ENCODE measurements around the gene KDF1. TPM values are rescaled to one million over a fixed set of nuclear protein-coding genes. Genes with fewer than 3 reads are reported as not detected.
A peak's percentile ranks its signal among the peaks of the same experiment; 100 is the strongest.

The KDF1 gene, protein sequence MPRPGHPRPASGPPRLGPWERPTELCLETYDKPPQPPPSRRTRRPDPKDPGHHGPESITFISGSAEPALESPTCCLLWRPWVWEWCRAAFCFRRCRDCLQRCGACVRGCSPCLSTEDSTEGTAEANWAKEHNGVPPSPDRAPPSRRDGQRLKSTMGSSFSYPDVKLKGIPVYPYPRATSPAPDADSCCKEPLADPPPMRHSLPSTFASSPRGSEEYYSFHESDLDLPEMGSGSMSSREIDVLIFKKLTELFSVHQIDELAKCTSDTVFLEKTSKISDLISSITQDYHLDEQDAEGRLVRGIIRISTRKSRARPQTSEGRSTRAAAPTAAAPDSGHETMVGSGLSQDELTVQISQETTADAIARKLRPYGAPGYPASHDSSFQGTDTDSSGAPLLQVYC
- under 1 TPM; 0.30 to 0.39 TPM for total RNA-seq

DNA sequence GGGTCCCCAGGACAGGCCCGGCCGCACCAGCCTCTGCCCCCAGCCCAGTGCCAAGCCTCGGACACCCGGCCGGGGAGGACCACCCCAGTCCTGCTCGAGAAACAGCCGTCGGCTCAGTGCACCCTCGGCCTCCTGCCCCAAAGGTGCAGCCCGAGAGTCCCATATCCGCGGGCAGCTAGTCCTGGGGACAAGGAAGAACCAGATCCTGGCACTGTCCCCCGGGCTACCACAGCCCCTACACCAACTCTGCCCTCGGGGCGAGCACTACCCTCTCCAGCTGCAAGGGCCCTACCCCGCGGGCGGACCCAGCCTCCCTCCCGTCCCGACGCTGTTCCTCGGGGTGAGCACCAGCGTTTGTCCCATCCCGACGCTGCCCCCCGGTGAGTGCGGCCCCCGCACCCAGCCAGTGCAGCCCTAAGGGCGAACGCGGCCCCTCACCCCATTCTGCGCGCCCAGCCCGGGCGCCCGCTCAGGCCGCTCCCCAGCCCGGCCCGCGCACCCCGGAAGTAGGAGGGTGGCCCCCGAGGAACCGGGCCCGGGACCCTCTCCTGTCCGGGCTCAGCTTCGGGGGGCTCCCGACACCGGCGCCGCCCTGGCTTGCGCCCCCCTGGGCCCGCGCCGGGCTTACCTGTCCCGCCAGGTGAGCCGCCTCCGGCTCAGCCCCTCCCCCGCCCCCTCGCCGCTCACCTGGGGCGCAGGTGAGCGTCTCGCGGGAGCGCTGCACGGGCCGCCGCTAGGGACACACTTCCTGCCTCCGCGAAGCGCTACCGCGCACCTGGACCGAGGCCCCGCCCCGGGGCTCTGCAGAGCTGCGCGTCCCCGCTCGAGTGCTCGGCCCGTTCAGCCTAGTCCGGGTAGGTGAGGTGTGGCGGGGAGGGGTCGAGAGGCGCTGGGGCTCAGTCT, at the start of gene KDF1:
KDF1 (minus strand) TSS at position 747 of the 903 bp plus-strand sequence. CDS start 8,088 bp downstream, outside the sequence.
- POLR2A ChIA-PET = interaction anchor here (0.6 kb wide), 1 partner anchor 114 kb away, joined by 3 read pairs; no protein-coding TSS in a partner anchor
- H3K4me3 Mint-ChIP-seq = peak within 1 kb of the TSS; percentile 65
- peaks cover 4% of the 10 kb centered on the region for H3K4me1 Mint-ChIP-seq
- H3K9me3 Mint-ChIP-seq (ENCODE audit: low read depth) = no peaks in the 10 kb centered on the region
- ATAC-seq (peak; percentile 77), DNase-seq (peak; percentile 59)
- H3K27ac Mint-ChIP-seq = no peak within 1 kb of the TSS
- intact Hi-C loops (cut with DNase I, micrococcal nuclease) = no loop called here
- CTCF ChIA-PET = interaction anchor here (0.6 to 1.0 kb wide), 3 partner anchors 44 to 171 kb away, joined by 3 read pairs; no protein-coding TSS in a partner anchor
- H3K27me3 Mint-ChIP-seq = peaks cover 22% of the 10 kb centered on the region
- H3K36me3 Mint-ChIP-seq (ENCODE audit: low read depth) = no peaks in the 10 kb centered on the region

DNA sequence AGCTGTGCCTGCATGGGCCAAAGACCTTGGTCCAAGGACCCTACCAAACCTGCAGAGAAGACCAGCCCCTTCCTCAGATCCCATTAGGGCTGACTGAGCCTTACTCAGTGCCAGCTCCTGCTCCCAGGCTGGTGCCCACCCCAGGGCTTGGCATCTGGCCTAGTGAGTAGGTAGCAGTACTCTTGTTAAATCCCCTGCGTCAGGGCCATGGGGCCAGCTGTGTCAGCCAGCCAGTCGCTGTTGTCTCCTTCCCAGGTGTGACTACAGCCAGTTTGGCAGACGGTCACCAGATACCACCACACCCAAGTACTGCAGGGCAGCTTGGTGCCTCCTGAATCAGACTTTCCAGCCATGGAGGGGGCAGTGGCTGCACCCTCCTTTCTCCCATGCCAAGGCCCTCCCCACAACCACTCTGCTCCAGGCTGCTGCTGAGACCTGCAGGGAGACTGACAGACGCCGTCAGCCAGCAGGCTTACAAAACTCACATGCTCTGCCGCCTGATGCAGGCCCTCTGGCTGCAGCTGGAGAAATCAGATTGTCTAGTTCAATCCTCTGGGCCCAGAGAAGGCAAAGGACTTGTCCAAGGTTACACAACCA, 49.4 kb upstream of the KDF1 start:
- POLR2A ChIA-PET = no interaction called here
- H3K4me1 Mint-ChIP-seq = peaks cover 4% of the 10 kb centered on the region
- no peaks in the 10 kb centered on the region for H3K36me3 Mint-ChIP-seq (ENCODE audit: low read depth)
- DNase-seq = no peak
- ATAC-seq = no peak
- CTCF ChIA-PET = interaction anchor here (1.0 kb wide), 2 partner anchors 11 to 13 kb away, joined by 3 to 4 read pairs; no protein-coding TSS in a partner anchor
- intact Hi-C loops (cut with DNase I, micrococcal nuclease) = no loop called here
- H3K27ac Mint-ChIP-seq = no peak overlapping the region
- no peaks in the 10 kb centered on the region for H3K9me3 Mint-ChIP-seq (ENCODE audit: low read depth)
- H3K27me3 Mint-ChIP-seq = peaks cover 23% of the 10 kb centered on the region
- H3K4me3 Mint-ChIP-seq = no peak overlapping the region

DNA sequence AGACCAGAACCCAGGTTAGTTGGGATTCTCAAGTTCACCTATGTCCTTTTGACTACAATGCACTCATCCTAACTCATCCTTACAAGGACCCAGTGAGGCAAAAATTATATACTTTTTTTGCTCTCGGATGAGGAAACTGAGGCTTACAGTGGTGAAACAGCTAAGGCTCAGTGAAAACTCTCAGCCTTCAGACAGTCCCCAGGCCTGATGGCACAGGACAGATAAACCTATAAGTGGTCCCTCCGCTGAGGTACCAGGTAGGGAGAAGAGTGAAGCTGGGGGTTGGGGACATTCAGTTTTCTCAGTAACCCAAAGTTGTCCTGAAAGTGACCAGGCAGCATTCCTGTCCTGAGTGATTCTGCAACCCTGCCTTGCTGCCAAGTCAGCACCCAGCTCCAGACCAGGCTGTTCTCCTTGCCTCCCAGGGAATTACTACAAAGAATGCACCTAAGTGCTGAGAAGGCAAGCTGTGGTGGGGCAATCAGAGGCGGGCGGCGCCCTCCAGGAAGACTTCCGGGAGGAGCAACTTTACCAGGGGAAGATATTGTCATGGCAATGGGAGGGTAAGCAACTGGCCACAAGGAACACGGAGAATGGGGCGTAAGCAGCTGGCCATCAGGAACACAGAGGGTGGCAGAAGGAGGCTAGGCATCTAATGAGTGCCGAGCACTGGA, 47.8 kb upstream of the KDF1 start:
- ChIA-PET POLR2A (no interaction called here), CTCF (interaction anchor here (0.7 kb wide), 2 partner anchors 104 to 144 kb away, joined by 3 to 6 read pairs; no protein-coding TSS in a partner anchor)
- intact Hi-C loops (cut with DNase I, micrococcal nuclease) = no loop called here
- Mint-ChIP-seq H3K27ac (no peak overlapping the region), H3K36me3 (ENCODE audit: low read depth) (no peaks in the 10 kb centered on the region), H3K4me3 (no peak overlapping the region), H3K27me3 (peaks cover 21% of the 10 kb centered on the region), H3K4me1 (peaks cover 4% of the 10 kb centered on the region), H3K9me3 (ENCODE audit: low read depth) (no peaks in the 10 kb centered on the region)
- DNase-seq (no peak), ATAC-seq (no peak)

DNA sequence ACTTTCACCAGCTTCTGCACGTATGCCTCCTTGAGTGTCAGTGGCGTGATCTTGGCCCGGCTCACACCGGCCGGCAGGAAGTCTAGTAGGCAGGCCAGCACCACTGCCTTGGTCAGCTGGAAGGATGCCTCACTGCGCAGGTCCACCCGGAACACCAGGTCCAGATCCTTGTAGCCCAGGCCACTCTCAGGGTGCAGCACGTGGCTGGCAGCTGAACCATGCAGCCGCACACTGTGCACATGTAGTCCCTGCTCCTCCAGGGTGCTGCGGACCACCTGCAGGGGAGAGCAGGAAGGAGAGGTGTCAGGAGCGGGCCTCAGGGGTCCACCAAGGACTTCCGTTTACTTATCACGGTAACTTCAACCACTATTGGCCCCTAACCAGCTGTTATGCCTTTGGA, 46.4 kb upstream of the KDF1 start:
- Mint-ChIP-seq H3K9me3 (ENCODE audit: low read depth) (no peaks in the 10 kb centered on the region), H3K4me1 (no peaks in the 10 kb centered on the region), H3K4me3 (no peak overlapping the region), H3K27ac (no peak overlapping the region), H3K27me3 (peaks cover 12% of the 10 kb centered on the region), H3K36me3 (ENCODE audit: low read depth) (no peaks in the 10 kb centered on the region)
- no peak for DNase-seq
- ATAC-seq = no peak
- ChIA-PET CTCF (interaction anchor here (0.6 kb wide), 1 partner anchor 10 kb away, joined by 3 read pairs; no protein-coding TSS in a partner anchor), POLR2A (interaction anchor here (0.6 kb wide), 2 partner anchors 699 to 1300 kb away, joined by 3 to 5 read pairs; no protein-coding TSS in a partner anchor)
- intact Hi-C loops (cut with DNase I, micrococcal nuclease) = no loop called here

DNA sequence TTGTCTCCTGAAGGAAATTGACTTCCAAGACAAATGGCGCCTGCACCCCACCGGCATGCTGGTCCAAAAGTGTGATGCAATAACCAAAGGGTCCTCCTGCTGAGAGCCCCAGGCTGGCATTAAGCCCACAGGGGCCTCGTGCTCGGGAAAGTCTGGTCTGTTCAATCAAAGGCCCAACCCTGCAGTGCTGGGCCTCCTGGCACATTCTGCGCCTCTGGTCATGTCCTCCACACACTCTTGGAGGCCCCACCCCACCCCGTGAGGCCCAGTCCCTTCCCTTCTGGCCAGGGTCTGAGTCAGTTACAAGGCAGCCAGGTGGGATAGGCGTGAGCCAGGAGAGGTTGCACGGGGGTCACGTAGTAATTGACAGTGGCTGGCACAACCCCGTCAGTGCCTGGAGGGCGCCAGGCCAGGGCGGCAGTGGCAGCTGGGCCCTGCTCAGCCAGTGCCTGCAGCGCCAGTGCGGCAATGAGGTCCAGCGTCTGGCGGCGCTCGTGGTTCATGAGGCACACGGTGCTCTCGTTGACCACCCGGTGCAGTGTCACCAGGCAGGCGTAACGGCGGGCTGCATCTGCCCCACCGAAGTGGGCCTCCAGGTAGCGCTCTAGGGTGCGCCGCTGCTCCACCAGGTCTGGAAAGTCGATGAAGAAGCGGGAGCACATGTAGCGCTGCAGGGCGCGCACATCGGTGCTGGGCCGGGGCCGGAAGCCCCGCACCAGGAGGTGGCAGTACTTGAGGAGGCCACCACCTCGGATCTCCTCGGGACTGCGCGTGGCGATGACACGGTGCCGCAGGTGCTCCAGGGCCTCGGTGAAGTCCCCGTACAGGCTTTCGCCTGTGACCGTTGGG, 45.6 kb upstream of the KDF1 start:
- CTCF ChIA-PET = no interaction called here
- H3K9me3 Mint-ChIP-seq (ENCODE audit: low read depth) = no peaks in the 10 kb centered on the region
- no peak overlapping the region for H3K27ac Mint-ChIP-seq
- peaks cover 8% of the 10 kb centered on the region for H3K27me3 Mint-ChIP-seq
- DNase-seq (no peak), ATAC-seq (no peak)
- intact Hi-C loops (cut with DNase I, micrococcal nuclease) = no loop called here
- no peaks in the 10 kb centered on the region for H3K4me1 Mint-ChIP-seq
- H3K36me3 Mint-ChIP-seq (ENCODE audit: low read depth) = no peaks in the 10 kb centered on the region
- no peak overlapping the region for H3K4me3 Mint-ChIP-seq
- POLR2A ChIA-PET = no interaction called here

DNA sequence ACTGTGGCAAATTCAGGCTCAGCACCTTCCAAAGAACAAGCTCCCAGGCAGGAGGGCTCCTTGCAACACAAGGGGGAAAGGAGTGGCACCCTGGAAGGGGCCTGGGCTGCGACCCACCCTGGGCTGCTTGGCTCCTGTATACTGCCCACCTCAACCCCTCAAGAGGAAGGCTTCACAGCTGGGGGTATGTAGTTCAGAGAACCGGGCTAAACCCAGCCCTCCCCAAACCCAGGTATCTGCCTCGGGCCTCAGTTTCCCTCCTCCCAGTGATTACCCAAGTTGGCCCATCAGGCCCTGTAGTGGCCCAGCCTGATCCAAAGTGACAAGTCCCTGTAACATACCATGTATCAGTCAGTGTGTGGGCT, 44.9 kb upstream of the KDF1 start:
- POLR2A ChIA-PET = no interaction called here
- peaks cover 3% of the 10 kb centered on the region for H3K27me3 Mint-ChIP-seq

DNA sequence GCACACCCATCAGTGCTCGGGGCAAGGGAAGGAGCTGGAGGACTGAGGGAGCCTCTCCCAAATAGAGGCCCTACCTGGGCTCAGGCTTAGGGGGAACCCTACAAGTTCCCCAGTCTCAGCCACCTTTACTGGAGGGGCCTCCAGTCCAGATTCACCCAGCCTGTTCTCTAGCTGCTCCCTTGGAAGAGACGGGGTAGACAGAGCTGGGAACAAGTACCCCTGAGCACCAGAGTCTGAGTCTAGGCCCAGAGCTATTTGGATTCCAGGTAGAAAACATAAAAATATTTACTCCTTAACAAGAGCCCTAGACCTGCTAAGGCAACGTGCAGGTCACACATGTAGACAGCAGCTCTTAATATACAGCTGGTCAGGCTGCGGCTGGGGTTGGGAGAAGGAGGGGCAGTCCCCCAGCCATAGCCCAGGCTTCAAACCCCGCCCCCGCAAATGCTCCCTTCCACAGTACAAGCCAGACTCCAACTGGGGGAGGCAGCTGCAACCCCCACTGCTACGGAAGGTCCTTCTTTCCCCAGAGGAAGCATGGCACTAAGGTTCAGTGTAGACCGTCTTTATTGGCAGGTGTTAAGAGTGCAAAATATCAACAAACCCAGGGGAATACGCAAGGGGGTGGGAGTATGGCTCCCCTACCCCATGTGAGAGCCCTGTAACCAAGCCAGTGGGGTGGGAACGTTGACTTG, 44.4 kb upstream of the KDF1 start:
- H3K27ac Mint-ChIP-seq = no peak overlapping the region
- no peak for ATAC-seq
- H3K27me3 Mint-ChIP-seq = peaks cover 3% of the 10 kb centered on the region
- H3K4me3 Mint-ChIP-seq = no peak overlapping the region
- intact Hi-C loops (cut with DNase I, micrococcal nuclease) = no loop called here
- DNase-seq = no peak
- no peaks in the 10 kb centered on the region for H3K9me3 Mint-ChIP-seq (ENCODE audit: low read depth)
- no peaks in the 10 kb centered on the region for H3K36me3 Mint-ChIP-seq (ENCODE audit: low read depth)
- no peaks in the 10 kb centered on the region for H3K4me1 Mint-ChIP-seq
- POLR2A ChIA-PET = no interaction called here
- CTCF ChIA-PET = interaction anchor here (0.6 to 0.7 kb wide), 4 partner anchors 44 to 579 kb away, joined by 3 read pairs; partner anchors contain the start of gene KDF1

More for the DNA sequence above, 44.9 kb upstream of the KDF1 start:
- ATAC-seq = no peak
- Mint-ChIP-seq H3K9me3 (ENCODE audit: low read depth) (no peaks in the 10 kb centered on the region), H3K4me3 (no peak overlapping the region), H3K36me3 (ENCODE audit: low read depth) (no peaks in the 10 kb centered on the region), H3K4me1 (no peaks in the 10 kb centered on the region), H3K27ac (no peak overlapping the region)
- no peak for DNase-seq
- intact Hi-C loops (cut with DNase I, micrococcal nuclease) = no loop called here
- CTCF ChIA-PET = interaction anchor here (0.7 kb wide), 1 partner anchor 580 kb away, joined by 3 read pairs; no protein-coding TSS in a partner anchor

DNA sequence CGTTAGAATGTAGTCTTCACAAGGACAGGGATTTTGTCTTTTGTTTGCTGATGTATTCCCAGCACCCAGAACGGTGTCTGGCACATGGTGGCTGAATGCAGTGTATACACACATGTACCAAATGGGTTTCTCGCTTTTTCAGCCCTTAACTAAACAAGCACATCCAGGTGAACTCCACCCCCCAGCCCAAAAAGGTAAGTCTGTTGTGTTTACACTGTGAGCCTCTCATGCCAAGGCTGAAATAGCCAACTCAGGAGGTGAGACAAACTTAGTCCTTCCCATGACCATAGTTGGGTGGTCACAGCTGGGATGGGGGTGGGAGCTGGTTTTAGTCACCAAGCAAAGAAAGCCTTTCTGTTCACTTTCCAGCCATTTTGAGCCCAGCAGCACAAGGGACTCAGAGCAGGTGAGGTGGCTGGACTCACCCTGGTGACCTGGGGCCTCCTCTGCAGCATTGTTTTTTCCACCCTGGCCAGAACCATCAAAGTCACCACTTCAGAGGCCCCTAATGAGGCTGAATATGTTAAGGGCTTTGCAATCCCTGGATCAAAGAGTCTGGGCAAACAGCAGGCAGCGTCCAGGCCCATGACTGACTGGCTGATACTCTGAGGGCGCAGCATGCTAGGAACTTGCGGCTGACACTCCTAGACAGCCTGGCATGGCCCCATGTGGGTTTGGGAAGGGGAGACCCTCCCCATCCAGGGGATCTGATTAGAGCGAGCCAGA, 43.6 kb upstream of the KDF1 start:
- DNase-seq = no peak
- Mint-ChIP-seq H3K4me1 (no peaks in the 10 kb centered on the region), H3K9me3 (ENCODE audit: low read depth) (no peaks in the 10 kb centered on the region), H3K27me3 (peaks cover 3% of the 10 kb centered on the region), H3K4me3 (no peak overlapping the region), H3K27ac (no peak overlapping the region), H3K36me3 (ENCODE audit: low read depth) (no peaks in the 10 kb centered on the region)
- intact Hi-C loops (cut with DNase I, micrococcal nuclease) = no loop called here
- POLR2A ChIA-PET = no interaction called here
- CTCF ChIA-PET = interaction anchor here (0.6 to 0.7 kb wide), 2 partner anchors 43 to 370 kb away, joined by 3 read pairs; partner anchors contain the start of gene KDF1
- no peak for ATAC-seq

DNA sequence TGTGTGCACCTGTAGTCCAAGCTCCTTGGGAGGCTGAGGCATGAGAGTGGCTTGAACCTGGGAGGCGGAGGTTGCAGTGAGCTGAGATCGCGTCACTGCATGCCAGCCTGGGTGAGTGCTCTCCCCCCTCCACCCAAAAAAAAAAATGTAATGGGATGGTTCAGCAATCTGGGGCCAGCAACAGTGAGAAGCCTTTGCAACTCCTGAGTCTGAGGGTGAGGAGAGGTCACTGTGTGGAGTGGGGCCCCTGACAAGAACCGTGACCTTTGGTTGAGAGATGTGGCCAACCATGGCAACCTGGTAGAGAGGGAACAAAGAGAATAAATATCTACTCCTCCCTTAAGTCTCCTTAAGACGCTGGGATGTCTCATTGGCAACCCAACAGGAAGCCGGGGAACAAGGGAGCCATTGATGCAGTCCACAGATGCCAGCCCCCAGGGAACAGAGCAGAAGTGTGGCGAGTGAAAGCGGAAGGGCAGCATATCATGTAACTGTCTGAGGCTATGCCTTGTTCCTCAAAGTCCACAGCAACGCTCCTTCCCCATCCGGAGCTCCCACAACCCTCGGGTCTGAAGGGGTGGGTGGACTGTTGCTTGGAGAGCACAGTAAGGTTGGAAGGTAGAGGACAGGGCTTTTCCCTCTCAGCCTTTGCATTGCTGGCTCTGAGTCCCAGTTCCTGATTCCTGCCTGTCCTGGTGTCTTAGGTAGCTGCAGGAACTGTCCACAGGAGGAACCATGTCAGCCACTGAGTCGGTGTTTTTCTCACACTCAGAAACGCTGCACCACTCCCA, 41.5 kb upstream of the KDF1 start:
- CTCF ChIA-PET = interaction anchor here (1.0 kb wide), 1 partner anchor 39 kb away, joined by 3 read pairs; no protein-coding TSS in a partner anchor

More for the DNA sequence above, 41.5 kb upstream of the KDF1 start:
- DNase-seq (no peak), ATAC-seq (no peak)
- H3K4me1 Mint-ChIP-seq = peaks cover 4% of the 10 kb centered on the region
- POLR2A ChIA-PET = interaction anchor here (0.6 kb wide), 1 partner anchor 16 kb away, joined by 3 read pairs; no protein-coding TSS in a partner anchor
- H3K4me3 Mint-ChIP-seq = no peak overlapping the region
- H3K27me3 Mint-ChIP-seq = peaks cover 4% of the 10 kb centered on the region
- no peaks in the 10 kb centered on the region for H3K9me3 Mint-ChIP-seq (ENCODE audit: low read depth)
- H3K27ac Mint-ChIP-seq = no peak overlapping the region
- no peaks in the 10 kb centered on the region for H3K36me3 Mint-ChIP-seq (ENCODE audit: low read depth)
- intact Hi-C loops (cut with DNase I, micrococcal nuclease) = no loop called here
